Measurements from ENCODE around the gene CBX6. TPM values are rescaled to one million over a fixed set of nuclear protein-coding genes. Genes with fewer than 3 reads are reported as not detected.

Gene CBX6
- total and polyA plus RNA-seq, 9 of the 15 experiments (the other 6 are each of a cell fraction or from before 2014, with no cell fraction given), result 0.75 to 31.6 (median 8.0) TPM

DNA sequence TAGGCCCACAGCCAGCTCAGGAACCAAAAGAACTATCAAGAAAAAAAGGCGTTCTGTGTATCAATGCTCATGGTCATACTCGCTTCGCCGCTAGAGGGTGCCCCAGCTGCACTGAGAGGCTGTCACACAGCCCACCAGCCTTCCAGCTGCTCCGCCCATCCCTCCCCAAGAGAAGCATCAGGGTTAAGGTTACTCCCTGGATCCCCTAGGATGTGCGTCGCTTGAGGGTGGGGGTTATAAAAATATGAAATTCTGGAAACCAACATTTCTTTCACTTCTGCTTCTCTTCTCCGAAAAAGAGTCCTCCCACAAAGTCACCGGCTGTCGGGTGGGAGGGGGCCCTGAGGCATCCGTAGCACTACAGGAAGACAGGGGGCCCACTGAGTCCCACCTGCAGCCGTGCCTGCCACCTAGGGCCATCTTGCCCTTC is 1.7 kb downstream of the CBX6 start:
- FAIRE-seq (peak; percentile 97), ATAC-seq (peak; percentile 82), DNase-seq (ENCODE audit: extremely low read depth in 1 of 4, low spot score in 3 of 4) (peak; percentile 51 to 90 (median 62))
- H3K27me3 ChIP-seq (ENCODE audit: control insufficient read depth in 2 of 2, insufficient read depth in 2 of 2, low read length in 2 of 2), result peaks cover 0 to 5% of the 10 kb centered on the region in 2 experiments; a peak in 2 of 5 replicates
- ChIA-PET CTCF (ENCODE audit: low intra/inter-chr PET ratio) (interaction anchor here (1.2 to 1.4 kb wide), 3 partner anchors 133 to 252 kb away, joined by 3 to 8 read pairs (median 6); no protein-coding TSS in a partner anchor), POLR2A (interaction anchor here (0.7 to 1.5 kb wide), 4 partner anchors 27 to 447 kb away, joined by 3 to 4 read pairs (median 3); partner anchors contain the start of gene NPTXR)
- H2AFZ ChIP-seq (ENCODE audit: low read depth, low read length), result no peak overlapping the region
- in situ Hi-C loops (cut with MboI) (no loop called here), intact Hi-C loops (cut with micrococcal nuclease) (loop anchor here (1.0 to 10.0 kb wide), 4 partner anchors 54 to 248 kb away; partner anchors contain the start of gene APOBEC3C)
- BruUV-seq (replicated peaks), result TSS peak; percentile 55
- H3K9ac ChIP-seq (ENCODE audit: insufficient read depth in 1 of 2, low read depth in 2 of 2, low read length in 2 of 2), result no peak overlapping the region; a peak in 1 of 4 replicates
- H3K4me3 ChIP-seq, result no peak overlapping the region; the same call in 1 of the 2 replicates
- H3K4me1 ChIP-seq (replicated peaks in 1 of 2; ENCODE audit: control insufficient read depth in 2 of 2, insufficient read depth in 2 of 2, low read length in 2 of 2), result peaks cover 13 to 31% of the 10 kb centered on the region in 2 experiments
- 12% methylated on average over 9 of the region's 12 CpGs for WGBS (ENCODE audit: insufficient coverage, low coverage, missing lambda C conversion rate)
- H3K79me2 ChIP-seq (ENCODE audit: control insufficient read depth, insufficient read depth, low read length), result peaks cover 29% of the 10 kb centered on the region
- H3K27ac ChIP-seq (ENCODE audit: extremely low read depth, low read depth, low read length), result no peak overlapping the region
- H3K36me3 ChIP-seq (ENCODE audit: control insufficient read depth, insufficient read depth, low read length), result peaks cover 44% of the 10 kb centered on the region; the same call in 2 of the 3 replicates
- H4K20me1 ChIP-seq (replicated peaks; ENCODE audit: control insufficient read depth, insufficient read depth, low read length), result no peaks in the 10 kb centered on the region; the same call in 1 of the 2 replicates
- H3K4me2 ChIP-seq (ENCODE audit: insufficient read depth, low read length), result peak overlapping the region; percentile 79; the same call in 1 of the 2 replicates
- no peaks in the 10 kb centered on the region for H3K9me1 ChIP-seq (ENCODE audit: control insufficient read depth, insufficient read depth, low read length)
- H3K9me3 ChIP-seq (replicated peaks; ENCODE audit: control insufficient read depth, insufficient read depth, low read depth, low read length), result no peaks in the 10 kb centered on the region
- no peak for TF ChIP-seq BCLAF1 (IDR thresholded peaks at IDR 0.05; ENCODE audit: borderline replicate concordance in 1 of 2, control insufficient read depth in 1 of 2, low read depth in 2 of 2, low read length in 1 of 2)
- no peak for TF ChIP-seq CBX1 (IDR thresholded peaks at IDR 0.05; ENCODE audit: low read depth)
- peak; percentile 79 for TF ChIP-seq XRCC5 (IDR thresholded peaks at IDR 0.05; ENCODE audit: low read depth, low read length)
- peak in 1 of 2 experiments; percentile 23; a peak in 1 of 4 replicates for TF ChIP-seq KDM1A (IDR thresholded peaks at IDR 0.05)
- TF ChIP-seq, protein P1, sequence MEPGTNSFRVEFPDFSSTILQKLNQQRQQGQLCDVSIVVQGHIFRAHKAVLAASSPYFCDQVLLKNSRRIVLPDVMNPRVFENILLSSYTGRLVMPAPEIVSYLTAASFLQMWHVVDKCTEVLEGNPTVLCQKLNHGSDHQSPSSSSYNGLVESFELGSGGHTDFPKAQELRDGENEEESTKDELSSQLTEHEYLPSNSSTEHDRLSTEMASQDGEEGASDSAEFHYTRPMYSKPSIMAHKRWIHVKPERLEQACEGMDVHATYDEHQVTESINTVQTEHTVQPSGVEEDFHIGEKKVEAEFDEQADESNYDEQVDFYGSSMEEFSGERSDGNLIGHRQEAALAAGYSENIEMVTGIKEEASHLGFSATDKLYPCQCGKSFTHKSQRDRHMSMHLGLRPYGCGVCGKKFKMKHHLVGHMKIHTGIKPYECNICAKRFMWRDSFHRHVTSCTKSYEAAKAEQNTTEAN (CRISPR knock-in tag; IDR thresholded peaks at IDR 0.05), result no peak
- no peak for TF ChIP-seq POLR2AphosphoS5 (IDR thresholded peaks at IDR 0.05; ENCODE audit: control insufficient read depth, insufficient read depth, low read depth, low read length)
- TF ChIP-seq, protein P2, sequence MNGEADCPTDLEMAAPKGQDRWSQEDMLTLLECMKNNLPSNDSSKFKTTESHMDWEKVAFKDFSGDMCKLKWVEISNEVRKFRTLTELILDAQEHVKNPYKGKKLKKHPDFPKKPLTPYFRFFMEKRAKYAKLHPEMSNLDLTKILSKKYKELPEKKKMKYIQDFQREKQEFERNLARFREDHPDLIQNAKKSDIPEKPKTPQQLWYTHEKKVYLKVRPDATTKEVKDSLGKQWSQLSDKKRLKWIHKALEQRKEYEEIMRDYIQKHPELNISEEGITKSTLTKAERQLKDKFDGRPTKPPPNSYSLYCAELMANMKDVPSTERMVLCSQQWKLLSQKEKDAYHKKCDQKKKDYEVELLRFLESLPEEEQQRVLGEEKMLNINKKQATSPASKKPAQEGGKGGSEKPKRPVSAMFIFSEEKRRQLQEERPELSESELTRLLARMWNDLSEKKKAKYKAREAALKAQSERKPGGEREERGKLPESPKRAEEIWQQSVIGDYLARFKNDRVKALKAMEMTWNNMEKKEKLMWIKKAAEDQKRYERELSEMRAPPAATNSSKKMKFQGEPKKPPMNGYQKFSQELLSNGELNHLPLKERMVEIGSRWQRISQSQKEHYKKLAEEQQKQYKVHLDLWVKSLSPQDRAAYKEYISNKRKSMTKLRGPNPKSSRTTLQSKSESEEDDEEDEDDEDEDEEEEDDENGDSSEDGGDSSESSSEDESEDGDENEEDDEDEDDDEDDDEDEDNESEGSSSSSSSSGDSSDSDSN (IDR thresholded peaks at IDR 0.05; ENCODE audit: borderline replicate concordance in 1 of 2, low read depth in 2 of 2, low read length in 2 of 2), result 0 out of 4 replicates have a peak, but pooled peaks of 1 of the 2 experiments have one; percentile 14
- TF ChIP-seq BRF1 (IDR thresholded peaks at IDR 0.05; ENCODE audit: borderline replicate concordance, extremely low read depth, insufficient read length), result no peak
- no peak for TF ChIP-seq E2F6 (IDR thresholded peaks at IDR 0.05; ENCODE audit: borderline replicate concordance in 1 of 2, extremely low read depth in 1 of 2, insufficient read depth in 1 of 2, insufficient read length in 1 of 2, low read depth in 1 of 2, low read length in 1 of 2, poor library complexity in 1 of 2, severe bottlenecking in 1 of 2)
- TF ChIP-seq SP2 (IDR thresholded peaks at IDR 0.05; ENCODE audit: extremely low read depth, low read depth, low read length, poor library complexity, severe bottlenecking), result no peak

Measured in K562 (cell line).